Keratinocyte (primary cell): ENCODE results near the gene DGCR8. TPM values are rescaled to one million over a fixed set of nuclear protein-coding genes. Genes with fewer than 3 reads are reported as not detected.

Experiments used
- DNase-seq: peaks from one replicate; pipeline ENCODE4 v3.0.0-alpha.2; 2011; ENCODE audit warnings: low read depth, missing footprints, low spot score
- FAIRE-seq: peaks from 2 replicates; lab custom pipeline; 2011; peaks lifted over from hg19 to GRCh38; lab: Jason Lieb, UNC
- H2AFZ ChIP-seq: 2 replicates; pipeline ENCODE4 v1.6.0; 2012; ENCODE audit warnings: low read length, control low read depth, inconsistent platforms; ENCODE audit not compliant: control insufficient read depth
- H3K27ac ChIP-seq: 2 replicates; pipeline ENCODE4 v1.5.1; 2011; ENCODE audit warnings: low read length; ENCODE audit not compliant: control insufficient read depth, insufficient read depth
- H3K27me3 ChIP-seq: 3 replicates; pipeline ENCODE4 v1.6.0; 2011; ENCODE audit warnings: low read length; ENCODE audit not compliant: control insufficient read depth, insufficient read depth; ENCODE audit errors: extremely low read depth
- H3K36me3 ChIP-seq, 2 experiments: 2 replicates in 1 of 2; 3 replicates in 1 of 2; pipeline ENCODE4 v1.5.1; 2011; ENCODE audit warnings: low read length in 2 of 2, mild to moderate bottlenecking in 1 of 2; ENCODE audit not compliant: control insufficient read depth in 2 of 2, insufficient read depth in 2 of 2; ENCODE audit errors: extremely low read depth in 1 of 2
- H3K4me1 ChIP-seq: 3 replicates; pipeline ENCODE4 v1.5.1; 2011; ENCODE audit warnings: low read length; ENCODE audit not compliant: control insufficient read depth, insufficient read depth; ENCODE audit errors: extremely low read depth
- H3K4me2 ChIP-seq: 3 replicates; pipeline ENCODE4 v1.6.0; 2011; ENCODE audit warnings: low read depth, low read length; ENCODE audit not compliant: control insufficient read depth, insufficient read depth; ENCODE audit errors: extremely low read depth
- H3K4me3 ChIP-seq, 3 experiments: fragments of 200-600 bp in 1 of 3; sonication (generic) in 1 of 3; 2 replicates in 2 of 3; 3 replicates in 1 of 3; pipeline ENCODE4 v1.5.1; 2011 to 2016; ENCODE audit warnings: low read length in 3 of 3, mild to moderate bottlenecking in 3 of 3, control low read depth in 2 of 3, inconsistent platforms in 1 of 3, low read depth in 1 of 3, mixed read lengths in 1 of 3, mixed run types in 1 of 3, moderate library complexity in 1 of 3; ENCODE audit not compliant: control insufficient read depth in 2 of 3, insufficient read depth in 2 of 3; ENCODE audit errors: extremely low read depth in 1 of 3
- H3K79me2 ChIP-seq: 2 replicates; pipeline ENCODE4 v1.6.0; 2012; ENCODE audit warnings: low read length; ENCODE audit not compliant: control insufficient read depth, insufficient read depth
- H3K9ac ChIP-seq: 3 replicates; pipeline ENCODE4 v1.6.0; 2011; ENCODE audit warnings: low read length; ENCODE audit not compliant: control insufficient read depth, insufficient read depth; ENCODE audit errors: extremely low read depth
- H3K9me1 ChIP-seq: 3 replicates; pipeline ENCODE4 v1.6.0; 2011; ENCODE audit warnings: low read length; ENCODE audit not compliant: control insufficient read depth, insufficient read depth; ENCODE audit errors: extremely low read depth
- H3K9me3 ChIP-seq: 2 replicates; pipeline ENCODE4 v1.5.1; 2012; ENCODE audit warnings: low read depth, low read length; ENCODE audit not compliant: control insufficient read depth
- H4K20me1 ChIP-seq: 3 replicates; pipeline ENCODE4 v1.6.0; 2011; ENCODE audit warnings: low read length; ENCODE audit not compliant: control insufficient read depth, insufficient read depth; ENCODE audit errors: extremely low read depth
- EZH2 ChIP-seq: IDR thresholded peaks from one replicate; pipeline ENCODE4 v1.6.1; 2012; ENCODE audit warnings: inconsistent platforms, mild to moderate bottlenecking, low read length, moderate library complexity
- dilution Hi-C: fragments of 300-500 bp; cut with MboI; formaldehyde crosslinking; loops from one replicate; pipeline ENCODE4 v1.7.0; 2020; ENCODE audit warnings: low sequenced_read_pairs; ENCODE audit not compliant: extremely low pct_ligation_motif_present
- polyA plus RNA-seq, 5 experiments: library from polyadenylated mRNA; depleted of rRNA in 3 of 5; stranded (reverse) in 3 of 5; stranded (forward) in 1 of 5; unstranded in 1 of 5; fragments of >200 nt; gene quantifications; 1 replicate in 1 of 5; 2 replicates in 3 of 5; 3 replicates in 1 of 5; pipeline versions ENCODE4 v1.2.1 to v1.2.3, GENCODE V29; 2011 to 2012; ENCODE audit warnings: missing spikeins in 2 of 5, low read depth in 1 of 5, low replicate concordance in 1 of 5
- TF ChIP-seq, protein P1 (sequence below), 3 experiments: IDR thresholded peaks in 1 of 3; conservative IDR thresholded peaks in 1 of 3; optimal IDR thresholded peaks in 1 of 3; 2 replicates in 2 of 3; 3 replicates in 1 of 3; pipeline versions ENCODE3 to v1.5.1; 2011; ENCODE audit warnings: low read length in 3 of 3, mild to moderate bottlenecking in 3 of 3, moderate library complexity in 2 of 3, control low read depth in 1 of 3, inconsistent platforms in 1 of 3; ENCODE audit not compliant: insufficient read depth in 2 of 3; ENCODE audit errors: extremely low read depth in 1 of 3

DGCR8 gene
- polyA plus RNA-seq, 1 donor (not counting 4 experiments of a cell fraction or from before 2014, with no cell fraction given) = 17.2 TPM

DNA sequence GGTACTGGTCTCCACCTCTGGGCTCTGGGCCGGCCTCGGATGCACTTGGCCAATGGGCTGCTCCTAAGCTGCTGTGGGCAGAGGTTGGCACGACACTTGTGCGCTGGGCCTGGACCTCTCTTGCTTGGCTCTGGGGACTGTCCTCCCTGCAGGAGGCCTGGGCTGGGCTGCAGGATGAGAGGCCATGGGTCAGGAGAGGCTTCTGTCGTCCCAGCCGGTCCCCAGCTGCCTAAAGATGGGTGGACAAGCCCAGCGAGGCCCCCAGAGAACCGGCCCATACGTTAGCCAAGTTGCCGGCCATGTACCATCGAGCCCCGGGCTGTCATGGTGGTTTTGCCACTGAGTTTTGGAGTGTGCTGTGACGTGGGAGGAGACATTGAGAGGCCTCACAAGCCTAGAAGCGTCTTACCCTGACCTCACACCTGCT is 72.4 kb downstream of the DGCR8 start:
- Histone ChIP-seq H3K79me2 (no peaks in the 10 kb centered on the region), H3K4me3 (no peak overlapping the region), H3K9me3 (no peaks in the 10 kb centered on the region), H3K9me1 (no peaks in the 10 kb centered on the region), H2AFZ (no peak overlapping the region), H3K4me1 (no peaks in the 10 kb centered on the region), H3K27me3 (no peaks in the 10 kb centered on the region), H3K27ac (no peak overlapping the region), H3K36me3 (peaks cover 0 to 1% of the 10 kb centered on the region in 2 experiments), H3K9ac (no peak overlapping the region), H4K20me1 (no peaks in the 10 kb centered on the region), H3K4me2 (no peak overlapping the region)
- FAIRE-seq = no peak
- TF ChIP-seq, protein P1, sequence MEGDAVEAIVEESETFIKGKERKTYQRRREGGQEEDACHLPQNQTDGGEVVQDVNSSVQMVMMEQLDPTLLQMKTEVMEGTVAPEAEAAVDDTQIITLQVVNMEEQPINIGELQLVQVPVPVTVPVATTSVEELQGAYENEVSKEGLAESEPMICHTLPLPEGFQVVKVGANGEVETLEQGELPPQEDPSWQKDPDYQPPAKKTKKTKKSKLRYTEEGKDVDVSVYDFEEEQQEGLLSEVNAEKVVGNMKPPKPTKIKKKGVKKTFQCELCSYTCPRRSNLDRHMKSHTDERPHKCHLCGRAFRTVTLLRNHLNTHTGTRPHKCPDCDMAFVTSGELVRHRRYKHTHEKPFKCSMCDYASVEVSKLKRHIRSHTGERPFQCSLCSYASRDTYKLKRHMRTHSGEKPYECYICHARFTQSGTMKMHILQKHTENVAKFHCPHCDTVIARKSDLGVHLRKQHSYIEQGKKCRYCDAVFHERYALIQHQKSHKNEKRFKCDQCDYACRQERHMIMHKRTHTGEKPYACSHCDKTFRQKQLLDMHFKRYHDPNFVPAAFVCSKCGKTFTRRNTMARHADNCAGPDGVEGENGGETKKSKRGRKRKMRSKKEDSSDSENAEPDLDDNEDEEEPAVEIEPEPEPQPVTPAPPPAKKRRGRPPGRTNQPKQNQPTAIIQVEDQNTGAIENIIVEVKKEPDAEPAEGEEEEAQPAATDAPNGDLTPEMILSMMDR (optimal IDR thresholded peaks at IDR 0.05 in 1 of 3, IDR thresholded peaks at IDR 0.05 in 1 of 3, conservative IDR thresholded peaks at IDR 0.05 in 1 of 3; ENCODE audit: extremely low read depth in 1 of 3, insufficient read depth in 2 of 3, low read length in 3 of 3) = no peak
- no peak for TF ChIP-seq EZH2
- dilution Hi-C loops = no loop called here
- DNase-seq = no peak

DNA sequence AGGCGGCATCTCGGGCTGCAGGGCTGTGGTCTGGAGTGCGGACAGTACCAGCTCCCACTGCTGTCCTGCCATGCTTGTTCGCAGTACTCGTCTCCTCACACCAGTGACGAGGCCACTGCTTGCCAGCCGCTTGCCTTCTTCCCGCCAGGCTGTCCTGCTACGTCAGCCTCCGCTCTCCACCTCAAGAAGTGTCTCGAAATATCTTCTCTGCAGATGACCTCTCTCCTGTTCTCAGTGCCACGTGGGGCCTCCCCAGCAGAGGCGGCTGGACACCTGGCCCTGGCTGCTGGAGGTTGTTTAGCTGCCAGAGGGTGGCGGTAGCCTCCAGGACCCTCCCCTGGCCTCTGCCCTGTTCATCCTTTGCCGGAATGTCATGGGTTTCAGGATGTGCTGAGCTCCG is 73.9 kb downstream of the DGCR8 start:
- H3K27ac ChIP-seq = no peak overlapping the region
- H4K20me1 ChIP-seq = no peaks in the 10 kb centered on the region
- no peaks in the 10 kb centered on the region for H3K79me2 ChIP-seq
- H3K4me1 ChIP-seq = no peaks in the 10 kb centered on the region
- no peaks in the 10 kb centered on the region for H3K9me1 ChIP-seq
- dilution Hi-C loops = no loop called here
- no peak overlapping the region for H2AFZ ChIP-seq
- H3K36me3 ChIP-seq = no peaks in the 10 kb centered on the region
- H3K4me2 ChIP-seq = no peak overlapping the region
- FAIRE-seq (no peak), DNase-seq (no peak)
- no peak overlapping the region for H3K4me3 ChIP-seq
- TF ChIP-seq, protein P1 (optimal IDR thresholded peaks at IDR 0.05 in 1 of 3, IDR thresholded peaks at IDR 0.05 in 1 of 3, conservative IDR thresholded peaks at IDR 0.05 in 1 of 3; ENCODE audit: extremely low read depth in 1 of 3, insufficient read depth in 2 of 3, low read length in 3 of 3) = no peak
- TF ChIP-seq EZH2 = no peak
- H3K9me3 ChIP-seq = no peaks in the 10 kb centered on the region
- H3K9ac ChIP-seq = no peak overlapping the region
- no peaks in the 10 kb centered on the region for H3K27me3 ChIP-seq
